Thyroid gland (tissue), 4 donors: Measurements from ENCODE around the gene TMEM174.

Experiments used
- POLR2A ChIP-seq, 2 donors: fragments of 450-650 bp; IDR thresholded peaks; one replicate each; pipeline ENCODE4 v1.6.1; 2017; ENCODE audit warnings: antibody characterized with exemption in 2 of 2, mild to moderate bottlenecking in 2 of 2, moderate library complexity in 1 of 2
- TF ChIP-seq, protein P1 (sequence below), 6 experiments: fragments of 200-600 bp in 3 of 6; fragments of 450-650 bp in 3 of 6; sonication (generic) in 3 of 6; IDR thresholded peaks; one replicate each; pipeline ENCODE4 v1.5.1; 2016 to 2019; ENCODE audit warnings: antibody characterized with exemption in 6 of 6, mild to moderate bottlenecking in 2 of 6, inconsistent platforms in 1 of 6, moderate library complexity in 1 of 6

DNA sequence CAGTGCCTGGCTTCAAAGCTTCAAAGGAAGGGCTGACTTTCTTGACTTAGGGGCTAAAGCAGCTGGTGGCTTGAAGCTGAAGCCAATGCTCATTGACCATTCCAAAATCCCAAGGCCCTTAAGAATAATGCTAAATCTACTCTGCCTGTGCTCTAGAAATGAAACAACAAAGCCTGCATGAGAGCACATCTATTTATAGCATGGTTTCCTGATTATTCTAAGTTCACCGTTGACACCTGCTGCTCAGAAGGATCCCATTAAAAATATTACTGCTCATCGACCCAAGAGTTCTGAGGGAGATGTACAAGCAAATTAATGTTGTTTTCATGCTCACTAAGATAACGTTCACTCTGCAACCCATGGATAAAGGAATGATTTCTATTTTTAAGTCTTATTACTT is 6.7 kb downstream of the TMEM174 start:
- TF ChIP-seq, protein P1, sequence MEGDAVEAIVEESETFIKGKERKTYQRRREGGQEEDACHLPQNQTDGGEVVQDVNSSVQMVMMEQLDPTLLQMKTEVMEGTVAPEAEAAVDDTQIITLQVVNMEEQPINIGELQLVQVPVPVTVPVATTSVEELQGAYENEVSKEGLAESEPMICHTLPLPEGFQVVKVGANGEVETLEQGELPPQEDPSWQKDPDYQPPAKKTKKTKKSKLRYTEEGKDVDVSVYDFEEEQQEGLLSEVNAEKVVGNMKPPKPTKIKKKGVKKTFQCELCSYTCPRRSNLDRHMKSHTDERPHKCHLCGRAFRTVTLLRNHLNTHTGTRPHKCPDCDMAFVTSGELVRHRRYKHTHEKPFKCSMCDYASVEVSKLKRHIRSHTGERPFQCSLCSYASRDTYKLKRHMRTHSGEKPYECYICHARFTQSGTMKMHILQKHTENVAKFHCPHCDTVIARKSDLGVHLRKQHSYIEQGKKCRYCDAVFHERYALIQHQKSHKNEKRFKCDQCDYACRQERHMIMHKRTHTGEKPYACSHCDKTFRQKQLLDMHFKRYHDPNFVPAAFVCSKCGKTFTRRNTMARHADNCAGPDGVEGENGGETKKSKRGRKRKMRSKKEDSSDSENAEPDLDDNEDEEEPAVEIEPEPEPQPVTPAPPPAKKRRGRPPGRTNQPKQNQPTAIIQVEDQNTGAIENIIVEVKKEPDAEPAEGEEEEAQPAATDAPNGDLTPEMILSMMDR (IDR thresholded peaks at IDR 0.05): no peak
- no peak for TF ChIP-seq POLR2A (IDR thresholded peaks at IDR 0.05)
